GM23248 (cell line): ENCODE measurements around the gene SLC26A4. TPM values are rescaled to one million over a fixed set of nuclear protein-coding genes. Genes with fewer than 3 reads are reported as not detected.

Source experiments
- DNase-seq: peaks from one replicate; pipeline ENCODE4 v3.0.0-alpha.2; 2015
- H2AFZ ChIP-seq: fragments of 200-600 bp; sonication (generic); 2 replicates; pipeline ENCODE4 v1.6.1; 2016; ENCODE audit warnings: antibody characterized with exemption
- H3F3A ChIP-seq: fragments of 200-600 bp; sonication (generic); 2 replicates; pipeline ENCODE4 v1.6.1; 2016; ENCODE audit warnings: mild to moderate bottlenecking, antibody characterized with exemption, mixed run types; ENCODE audit not compliant: insufficient read depth
- H3K27ac ChIP-seq: fragments of 200-600 bp; sonication (generic); 2 replicates; pipeline ENCODE4 v1.5.1; 2016; ENCODE audit warnings: mild to moderate bottlenecking
- H3K27me3 ChIP-seq: fragments of 200-600 bp; sonication (generic); replicated peaks from 2 replicates; pipeline ENCODE4 v1.6.1; 2016; ENCODE audit warnings: mild to moderate bottlenecking; ENCODE audit not compliant: insufficient read depth
- H3K36me3 ChIP-seq: fragments of 200-600 bp; sonication (generic); 2 replicates; pipeline ENCODE4 v1.6.1; 2016; ENCODE audit warnings: low read depth, mild to moderate bottlenecking
- H3K4me1 ChIP-seq: fragments of 200-600 bp; sonication (generic); 2 replicates; pipeline ENCODE4 v1.6.1; 2016; ENCODE audit warnings: mild to moderate bottlenecking; ENCODE audit not compliant: insufficient read depth
- H3K4me2 ChIP-seq: fragments of 200-600 bp; sonication (generic); one replicate; pipeline ENCODE4 v1.6.1; 2016; ENCODE audit warnings: mild to moderate bottlenecking; ENCODE audit not compliant: unreplicated experiment
- H3K4me3 ChIP-seq: fragments of 200-600 bp; sonication (generic); 2 replicates; pipeline ENCODE4 v1.5.1; 2016; ENCODE audit warnings: mild to moderate bottlenecking
- H3K79me2 ChIP-seq: fragments of 200-600 bp; sonication (generic); 2 replicates; pipeline ENCODE4 v1.6.1; 2016; ENCODE audit warnings: mild to moderate bottlenecking; ENCODE audit not compliant: insufficient read depth
- H3K9ac ChIP-seq: fragments of 200-600 bp; sonication (generic); 2 replicates; pipeline ENCODE4 v1.6.1; 2016; ENCODE audit warnings: mild to moderate bottlenecking
- H3K9me2 ChIP-seq: fragments of 200-600 bp; sonication (generic); 2 replicates; pipeline ENCODE4 v1.6.1; 2016; ENCODE audit warnings: mixed run types, mild to moderate bottlenecking, moderate library complexity; ENCODE audit not compliant: insufficient read depth
- H3K9me3 ChIP-seq: fragments of 200-600 bp; sonication (generic); one replicate; pipeline ENCODE4 v1.6.1; 2017; ENCODE audit warnings: low read depth
- H4K20me1 ChIP-seq: fragments of 200-600 bp; sonication (generic); 2 replicates; pipeline ENCODE4 v1.6.0; 2016; ENCODE audit not compliant: insufficient read depth
- EZH2 ChIP-seq: fragments of 200-600 bp; sonication (generic); IDR thresholded peaks from 2 replicates; pipeline ENCODE4 v1.6.1; 2018; ENCODE audit warnings: antibody characterized with exemption, mild to moderate bottlenecking; ENCODE audit not compliant: insufficient read depth, poor library complexity, severe bottlenecking
- EZH2phosphoT487 ChIP-seq: fragments of 200-600 bp; sonication (generic); IDR thresholded peaks from 2 replicates; pipeline ENCODE4 v1.6.1; 2018; ENCODE audit warnings: antibody characterized with exemption, moderate library complexity, mild to moderate bottlenecking, low read depth; ENCODE audit not compliant: insufficient read depth
- WGBS, 2 experiments: methylation state at CpG; one replicate each; pipeline ENCODE4 v1.1.6; 2015 to 2017; ENCODE audit warnings: low lambda C conversion rate in 2 of 2, low coverage in 1 of 2; ENCODE audit errors: missing lambda C conversion rate in 2 of 2; 5-methylcytosine and 5-hydroxymethylcytosine counted together
- in situ Hi-C: fragments of 300-500 bp; cut with MboI; formaldehyde crosslinking; loops from 2 replicates; pipeline ENCODE4 v1.15.0; 2020
- polyA plus RNA-seq: library from polyadenylated mRNA; unstranded; fragments of >200 nt; fragmentation: Nextera tagmentation; extraction: Ambion mirVana; gene quantifications from 2 replicates; pipeline ENCODE4 v1.2.1, GENCODE V29; 2016
- total RNA-seq: library from RNA; depleted of rRNA; stranded (reverse); fragments of >200 nt; shearing (Covaris generic); gene quantifications from 2 replicates; pipeline ENCODE4 v1.2.3, GENCODE V29; 2014

Gene SLC26A4
- total and polyA plus RNA-seq, 2 experiments from 2014 or later, result 0.24 to 0.43 TPM

DNA sequence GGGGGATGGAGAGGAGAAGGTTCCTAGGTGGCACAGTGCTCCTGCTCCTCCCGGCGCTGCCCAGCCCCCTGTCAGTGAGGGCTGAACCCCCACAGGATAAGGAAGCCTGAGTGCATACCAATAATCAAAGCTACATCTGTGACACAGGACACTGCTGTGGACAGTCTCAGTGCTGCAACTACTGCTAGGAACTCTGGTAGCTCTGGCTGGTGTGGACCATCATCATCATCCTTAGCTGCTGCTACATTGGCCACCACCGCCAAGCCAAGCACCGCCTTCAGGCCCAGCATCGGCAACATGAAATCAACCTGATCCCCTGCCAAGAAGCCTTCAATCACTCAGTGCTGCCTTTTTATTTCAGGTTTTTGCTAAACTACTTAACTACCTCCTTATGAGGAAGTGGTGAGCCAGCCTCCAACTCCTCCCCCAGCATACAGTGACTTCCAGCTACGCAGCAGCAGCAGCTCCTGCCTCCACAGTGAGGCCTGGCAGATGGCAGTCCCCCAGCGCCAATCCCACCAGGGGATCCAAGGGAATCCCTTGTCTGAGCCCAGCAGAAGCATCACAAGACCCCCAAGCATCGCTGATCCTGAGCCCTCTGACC lies 32.1 kb upstream of the SLC26A4 start:
- Histone ChIP-seq H3K9me3 (no peaks in the 10 kb centered on the region), H3K4me2 (no peak overlapping the region), H3F3A (no peaks in the 10 kb centered on the region), H3K9ac (no peak overlapping the region), H3K4me3 (no peak overlapping the region), H2AFZ (no peak overlapping the region), H3K4me1 (no peaks in the 10 kb centered on the region), H3K9me2 (no peaks in the 10 kb centered on the region), H3K36me3 (no peaks in the 10 kb centered on the region), H3K27ac (no peak overlapping the region), H3K27me3 (no peaks in the 10 kb centered on the region), H4K20me1 (no peaks in the 10 kb centered on the region; the same call in 1 of the 2 replicates), H3K79me2 (no peaks in the 10 kb centered on the region)
- 91 to 92% methylated on average over 8 of the region's 8 CpGs for WGBS, 2 experiments
- in situ Hi-C loops, result no loop called here
- TF ChIP-seq EZH2phosphoT487, result no peak
- no peak for TF ChIP-seq EZH2
- no peak for DNase-seq

DNA sequence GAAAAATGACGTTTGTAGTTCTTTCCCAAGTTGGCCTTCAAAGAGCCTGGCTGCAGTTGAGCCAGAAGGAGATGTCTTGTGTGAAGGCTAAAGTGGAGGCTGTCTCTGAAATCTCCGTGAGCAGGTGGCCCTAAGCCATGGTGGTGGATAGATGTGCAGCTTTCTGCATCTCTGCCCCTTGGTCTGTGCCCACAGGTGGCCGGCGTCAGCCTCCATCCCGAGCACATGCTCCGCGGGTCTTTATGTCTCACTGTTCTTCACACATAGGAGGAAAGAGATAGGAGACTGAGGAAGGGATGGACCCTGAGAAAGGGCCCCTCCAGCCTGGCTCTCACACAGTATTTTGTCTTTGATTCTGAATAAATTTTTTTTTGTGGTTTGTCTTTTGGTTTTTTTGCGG lies 30.3 kb upstream of the SLC26A4 start:
- Histone ChIP-seq H3K4me1 (no peaks in the 10 kb centered on the region), H3K27me3 (no peaks in the 10 kb centered on the region), H3K9me3 (no peaks in the 10 kb centered on the region), H3K36me3 (no peaks in the 10 kb centered on the region), H4K20me1 (no peaks in the 10 kb centered on the region; the same call in 1 of the 2 replicates), H2AFZ (no peak overlapping the region), H3K9me2 (no peaks in the 10 kb centered on the region), H3K79me2 (no peaks in the 10 kb centered on the region), H3F3A (no peaks in the 10 kb centered on the region), H3K9ac (no peak overlapping the region), H3K4me3 (no peak overlapping the region), H3K27ac (no peak overlapping the region), H3K4me2 (no peak overlapping the region)
- 98% methylated on average over 8 of the region's 8 CpGs for WGBS, 2 experiments
- no peak for DNase-seq
- no peak for TF ChIP-seq EZH2
- TF ChIP-seq EZH2phosphoT487, result no peak
- in situ Hi-C loops, result no loop called here

GRCh38 chr7:107631588-107632491 lies 28.8 kb upstream of the SLC26A4 start:
- in situ Hi-C loops, result no loop called here
- no peak overlapping the region for H2AFZ ChIP-seq

GRCh38 chr7:107632492-107632865 lies 28.1 kb upstream of the SLC26A4 start:
- TF ChIP-seq EZH2 (no peak), EZH2phosphoT487 (no peak)
- H4K20me1 ChIP-seq, result no peaks in the 10 kb centered on the region
- 97 to 100% methylated on average over 2 of the region's 2 CpGs for WGBS, 2 experiments
- no peaks in the 10 kb centered on the region for H3K36me3 ChIP-seq
- in situ Hi-C loops, result no loop called here
- H3K4me2 ChIP-seq, result no peak overlapping the region
- no peak overlapping the region for H3K4me3 ChIP-seq
- H3K9ac ChIP-seq, result no peak overlapping the region
- no peaks in the 10 kb centered on the region for H3K9me3 ChIP-seq
- no peaks in the 10 kb centered on the region for H3F3A ChIP-seq
- no peaks in the 10 kb centered on the region for H3K79me2 ChIP-seq
- H3K27me3 ChIP-seq, result no peaks in the 10 kb centered on the region
- H3K9me2 ChIP-seq, result no peaks in the 10 kb centered on the region
- H3K27ac ChIP-seq, result no peak overlapping the region
- no peak for DNase-seq
- no peaks in the 10 kb centered on the region for H3K4me1 ChIP-seq
- H2AFZ ChIP-seq, result no peak overlapping the region

More at GRCh38 chr7:107631588-107632491, 28.8 kb upstream of the SLC26A4 start:
- Histone ChIP-seq H4K20me1 (no peaks in the 10 kb centered on the region; the same call in 1 of the 2 replicates), H3K4me2 (no peak overlapping the region), H3K9me3 (no peaks in the 10 kb centered on the region), H3K9me2 (no peaks in the 10 kb centered on the region), H3K27ac (no peak overlapping the region), H3K79me2 (no peaks in the 10 kb centered on the region), H3K9ac (no peak overlapping the region), H3K4me3 (no peak overlapping the region), H3K36me3 (no peaks in the 10 kb centered on the region), H3K27me3 (no peaks in the 10 kb centered on the region), H3K4me1 (no peaks in the 10 kb centered on the region), H3F3A (no peaks in the 10 kb centered on the region)
- TF ChIP-seq EZH2 (no peak), EZH2phosphoT487 (no peak)
- 94% methylated on average over 12 of the region's 12 CpGs for WGBS, 2 experiments
- no peak for DNase-seq
